ENCODE results near the gene AGBL1.

The AGBL1 gene

GRCh38 chr15:86082619-86083380 is 3.1 kb downstream of the AGBL1 start:
- H3K36me3 Mint-ChIP-seq (ENCODE audit: low read depth) = no peaks in the 10 kb centered on the region
- peaks cover 33% of the 10 kb centered on the region for H3K4me1 Mint-ChIP-seq
- no peak overlapping the region for H3K4me3 Mint-ChIP-seq
- peaks cover 5% of the 10 kb centered on the region for H3K27me3 Mint-ChIP-seq (ENCODE audit: low read depth, poor library complexity)
- no peaks in the 10 kb centered on the region for H3K9me3 Mint-ChIP-seq
- no peak for DNase-seq
- TF ChIP-seq CTCF (IDR thresholded peaks at IDR 0.05) = no peak
- H3K27ac Mint-ChIP-seq = no peak overlapping the region

- Mint-ChIP-seq H3K36me3 (ENCODE audit: low read depth) (no peaks in the 10 kb centered on the region), H3K4me1 (peaks cover 50% of the 10 kb centered on the region), H3K27me3 (ENCODE audit: low read depth, poor library complexity) (peaks cover 3% of the 10 kb centered on the region), H3K4me3 (no peak overlapping the region), H3K27ac (no peak overlapping the region), H3K9me3 (peaks cover 5% of the 10 kb centered on the region)
- DNase-seq = no peak
- no peak for TF ChIP-seq CTCF (IDR thresholded peaks at IDR 0.05)
Measured at GRCh38 chr15:86087808-86088207, 8.1 kb downstream of the AGBL1 start.

- Mint-ChIP-seq H3K36me3 (ENCODE audit: low read depth) (no peaks in the 10 kb centered on the region), H3K4me3 (peak overlapping the region; percentile 58), H3K9me3 (peaks cover 8% of the 10 kb centered on the region), H3K4me1 (peaks cover 50% of the 10 kb centered on the region), H3K27me3 (ENCODE audit: low read depth, poor library complexity) (no peaks in the 10 kb centered on the region), H3K27ac (peak overlapping the region; percentile 30)
- no peak for DNase-seq
- TF ChIP-seq CTCF (IDR thresholded peaks at IDR 0.05) = no peak
Measured at GRCh38 chr15:86089422-86089821, 9.8 kb downstream of the AGBL1 start.

DNA sequence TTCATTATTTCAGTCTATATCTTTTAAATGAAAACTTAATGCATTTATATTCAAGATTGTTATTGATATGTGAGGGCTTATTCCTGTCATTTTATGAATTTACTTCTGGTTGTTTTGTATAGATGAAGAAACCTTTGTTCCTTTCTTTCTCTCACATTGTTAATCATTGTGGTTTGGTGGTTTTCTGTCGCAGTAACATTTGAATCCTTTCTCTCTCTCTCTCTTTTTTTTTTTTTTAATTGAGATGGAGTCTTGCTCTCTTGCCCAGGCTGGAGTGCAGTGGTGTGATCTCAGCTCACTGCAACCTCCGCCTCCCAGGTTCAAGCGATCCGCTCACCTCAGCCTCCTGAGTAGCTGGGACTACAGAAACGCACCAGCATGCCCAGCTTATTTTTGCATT is 22.1 kb downstream of the AGBL1 start:
- Mint-ChIP-seq H3K4me3 (no peak overlapping the region), H3K27me3 (ENCODE audit: low read depth, poor library complexity) (peaks cover 8% of the 10 kb centered on the region), H3K4me1 (no peaks in the 10 kb centered on the region), H3K9me3 (peaks cover 36% of the 10 kb centered on the region), H3K27ac (no peak overlapping the region), H3K36me3 (ENCODE audit: low read depth) (peaks cover 7% of the 10 kb centered on the region)
- TF ChIP-seq CTCF (IDR thresholded peaks at IDR 0.05) = no peak
- no peak for DNase-seq

DNA sequence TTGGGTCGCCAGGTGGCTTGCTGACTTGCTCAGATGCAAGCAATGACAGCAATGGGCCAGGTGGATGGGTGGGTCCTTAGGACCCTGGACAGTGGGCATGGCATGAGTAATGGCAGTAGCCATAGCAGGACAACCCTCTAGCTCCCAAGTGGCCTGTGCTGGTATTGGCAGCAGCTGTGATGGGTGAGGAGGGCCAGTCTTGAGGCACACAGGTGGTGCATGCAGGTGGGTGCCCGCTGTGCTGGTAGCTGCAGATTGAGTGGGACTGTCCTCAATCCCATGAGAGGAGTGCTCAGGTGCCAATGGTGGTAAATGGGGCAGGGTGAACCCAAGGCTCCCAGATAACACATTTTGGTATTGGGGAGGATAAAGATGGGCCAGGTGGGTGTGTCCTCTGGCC is 24.2 kb downstream of the AGBL1 start:
- DNase-seq = no peak
- H3K36me3 Mint-ChIP-seq (ENCODE audit: low read depth) = peaks cover 7% of the 10 kb centered on the region
- peaks cover 12% of the 10 kb centered on the region for H3K27me3 Mint-ChIP-seq (ENCODE audit: low read depth, poor library complexity)
- H3K4me1 Mint-ChIP-seq = no peaks in the 10 kb centered on the region
- H3K4me3 Mint-ChIP-seq = no peak overlapping the region
- H3K27ac Mint-ChIP-seq = no peak overlapping the region
- peaks cover 24% of the 10 kb centered on the region for H3K9me3 Mint-ChIP-seq
- TF ChIP-seq CTCF (IDR thresholded peaks at IDR 0.05) = no peak

GRCh38 chr15:86106306-86106705 is 26.6 kb downstream of the AGBL1 start:
- DNase-seq = no peak
- no peak overlapping the region for H3K27ac Mint-ChIP-seq
- TF ChIP-seq CTCF (IDR thresholded peaks at IDR 0.05) = no peak
- peaks cover 18% of the 10 kb centered on the region for H3K9me3 Mint-ChIP-seq
- no peak overlapping the region for H3K4me3 Mint-ChIP-seq
- peaks cover 10% of the 10 kb centered on the region for H3K36me3 Mint-ChIP-seq (ENCODE audit: low read depth)
- H3K4me1 Mint-ChIP-seq = no peaks in the 10 kb centered on the region
- H3K27me3 Mint-ChIP-seq (ENCODE audit: low read depth, poor library complexity) = peaks cover 12% of the 10 kb centered on the region

Measured in nephron progenitor cell (in vitro differentiated cells).